ENCODE measurements around the gene ATP2A3.

The ATP2A3 gene

DNA sequence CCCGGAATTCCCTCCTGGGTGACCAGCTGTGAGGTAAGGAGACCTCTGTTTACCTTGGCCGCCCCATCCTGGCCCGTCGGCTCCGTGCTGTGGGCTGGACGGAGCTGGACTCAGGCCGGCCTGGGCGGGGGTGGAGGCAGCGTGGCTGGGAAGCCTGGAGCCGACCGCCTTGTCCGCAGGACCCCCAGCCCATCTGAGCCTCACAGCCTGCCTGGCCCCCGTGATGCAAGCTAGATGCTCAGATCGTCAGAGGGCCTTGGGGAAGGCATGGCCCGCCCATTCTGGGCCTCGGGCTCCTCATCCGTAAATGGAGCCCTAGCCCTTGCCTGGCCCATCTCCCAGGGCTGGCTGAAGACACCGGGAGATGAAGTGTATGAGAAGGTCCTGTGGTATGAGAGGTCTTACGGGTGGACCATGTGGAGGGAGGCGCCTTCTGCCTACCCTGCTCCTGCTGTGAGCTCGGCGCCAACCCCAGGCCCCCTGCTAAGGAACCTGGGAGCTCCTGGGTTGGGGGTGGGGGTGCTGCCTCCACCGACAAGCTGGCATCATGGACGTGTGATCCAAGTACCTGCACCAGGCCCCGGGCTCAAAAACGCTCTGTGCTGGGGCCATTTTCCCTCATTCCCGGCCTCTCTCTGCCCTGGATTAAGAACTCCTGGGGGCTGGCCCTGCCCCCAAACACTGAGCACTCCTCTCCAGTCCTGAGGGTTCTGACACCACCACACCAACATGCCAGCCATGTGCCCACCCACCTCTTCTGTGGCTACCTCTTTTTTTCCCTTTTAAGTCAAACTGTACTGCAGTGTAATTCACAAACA, 42.5 kb downstream of the ATP2A3 start:
- in situ Hi-C loops (cut with HindIII; ENCODE audit: low pct_ligation_motif_present, low pct_unique_long_range_greater_than_20kb, low sequenced_read_pairs) = no loop called here
- no peak for DNase-seq

DNA sequence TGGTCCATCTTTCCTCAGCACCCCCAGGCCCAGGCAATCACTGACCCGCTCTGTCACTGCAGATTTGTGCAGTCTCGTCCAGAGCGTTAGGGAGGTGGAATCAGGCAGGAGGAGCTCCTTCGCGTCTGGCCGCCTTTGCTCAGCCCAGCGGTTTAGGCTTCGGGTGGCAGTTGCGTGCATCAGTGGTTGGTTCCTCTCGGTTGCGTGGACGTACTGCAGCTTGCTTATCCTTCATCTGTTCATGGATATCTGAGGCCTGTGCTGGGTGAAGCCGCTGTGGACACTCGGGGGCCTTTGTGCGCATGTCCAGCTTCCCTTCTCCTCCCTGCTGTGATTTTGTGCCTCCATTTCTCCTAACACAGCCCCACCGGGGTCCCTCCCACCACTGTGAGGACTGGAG, 43.2 kb downstream of the ATP2A3 start:
- in situ Hi-C loops (cut with HindIII; ENCODE audit: low pct_ligation_motif_present, low pct_unique_long_range_greater_than_20kb, low sequenced_read_pairs) = no loop called here
- no peak for DNase-seq

DNA sequence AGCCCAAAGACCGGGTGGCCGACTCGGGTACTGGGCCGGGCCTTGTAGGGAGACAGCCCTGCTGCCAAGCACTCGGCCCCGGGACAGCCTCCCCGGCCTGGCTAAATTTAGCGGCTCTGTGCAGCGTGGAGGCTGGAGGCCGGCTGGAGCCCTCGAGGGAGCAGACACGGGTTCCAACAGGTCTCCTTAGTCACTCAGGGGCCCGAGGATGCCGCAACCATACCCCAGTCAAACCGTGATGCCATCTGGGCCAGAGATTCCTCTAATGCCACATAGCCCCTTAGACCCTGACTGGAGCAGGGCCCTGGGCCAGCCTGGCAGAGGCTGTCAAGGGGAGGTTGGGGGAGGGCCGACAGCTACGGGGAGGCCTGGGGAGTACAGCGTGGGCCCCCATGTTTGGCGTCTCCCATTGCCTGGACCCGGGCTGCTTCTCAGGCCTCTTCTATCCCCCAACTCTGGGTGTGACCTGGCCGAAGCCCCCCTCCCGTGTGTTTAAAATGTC, 45.1 kb downstream of the ATP2A3 start:
- no peak for DNase-seq
- in situ Hi-C loops (cut with HindIII; ENCODE audit: low pct_ligation_motif_present, low pct_unique_long_range_greater_than_20kb, low sequenced_read_pairs) = no loop called here

DNA sequence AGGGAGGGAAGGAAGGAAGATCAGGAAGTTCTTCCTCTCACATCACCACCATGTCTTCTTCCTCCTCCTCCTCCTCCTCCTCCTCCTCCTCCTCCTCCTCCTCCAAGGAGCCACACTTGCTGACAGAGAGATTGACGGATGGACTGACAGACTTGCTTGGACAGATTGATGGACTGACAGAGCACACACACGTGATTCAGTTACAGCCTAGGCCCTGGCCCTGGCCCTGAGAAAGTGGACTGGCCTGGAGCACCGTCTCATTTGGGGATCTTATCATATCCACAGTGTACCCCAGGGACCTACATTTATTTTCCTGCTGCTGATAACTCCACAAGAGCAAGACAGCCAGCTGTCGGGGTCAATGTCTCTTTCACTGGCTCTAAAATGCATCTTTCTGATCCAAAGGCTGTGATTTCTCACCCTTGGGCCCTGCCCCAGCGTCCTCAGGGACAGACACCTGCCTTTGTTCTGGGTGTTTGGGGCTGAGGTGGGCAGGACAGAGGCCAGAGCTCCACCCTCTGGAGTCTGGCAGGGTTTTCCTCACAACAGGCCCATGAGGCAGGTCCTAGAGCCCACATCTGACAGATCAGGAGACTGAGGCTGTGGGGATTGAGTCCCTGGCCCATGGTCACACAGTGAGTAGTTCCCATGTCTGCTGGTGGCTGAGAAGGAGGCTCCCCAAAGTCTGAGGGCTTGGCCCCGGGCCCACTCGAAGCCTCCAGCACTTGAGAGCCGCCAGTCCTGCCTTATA, 45.7 kb downstream of the ATP2A3 start:
- in situ Hi-C loops (cut with HindIII; ENCODE audit: low pct_ligation_motif_present, low pct_unique_long_range_greater_than_20kb, low sequenced_read_pairs) = no loop called here
- no peak for DNase-seq

DNA sequence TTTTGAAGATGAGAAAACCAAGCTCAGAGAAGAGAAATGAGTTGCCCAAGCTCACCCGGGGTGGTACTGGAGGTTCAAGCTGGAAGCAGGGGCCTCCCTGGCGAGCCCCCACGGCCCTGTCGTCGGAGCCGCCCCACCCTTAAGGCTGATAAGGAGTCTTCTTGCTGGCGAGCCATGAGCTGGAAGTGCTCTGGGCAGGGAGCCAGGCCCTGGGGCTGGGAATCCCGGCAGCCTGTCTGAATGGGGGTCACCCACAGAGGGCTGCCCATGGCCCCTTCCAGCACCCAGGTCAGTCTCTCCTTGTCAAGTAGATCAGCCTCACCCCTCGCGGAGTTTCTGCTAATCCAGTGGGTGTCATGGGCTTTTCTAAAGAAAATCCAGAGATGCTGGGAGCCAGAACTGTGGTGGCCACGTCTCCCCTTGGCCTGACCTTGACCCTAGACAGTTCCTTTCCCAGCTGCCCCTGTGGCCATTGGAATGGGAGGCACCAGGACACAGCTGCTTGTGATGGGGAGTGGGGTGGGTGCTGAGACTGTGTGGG, 46.8 kb downstream of the ATP2A3 start:
- DNase-seq = no peak
- in situ Hi-C loops (cut with HindIII; ENCODE audit: low pct_ligation_motif_present, low pct_unique_long_range_greater_than_20kb, low sequenced_read_pairs) = no loop called here

DNA sequence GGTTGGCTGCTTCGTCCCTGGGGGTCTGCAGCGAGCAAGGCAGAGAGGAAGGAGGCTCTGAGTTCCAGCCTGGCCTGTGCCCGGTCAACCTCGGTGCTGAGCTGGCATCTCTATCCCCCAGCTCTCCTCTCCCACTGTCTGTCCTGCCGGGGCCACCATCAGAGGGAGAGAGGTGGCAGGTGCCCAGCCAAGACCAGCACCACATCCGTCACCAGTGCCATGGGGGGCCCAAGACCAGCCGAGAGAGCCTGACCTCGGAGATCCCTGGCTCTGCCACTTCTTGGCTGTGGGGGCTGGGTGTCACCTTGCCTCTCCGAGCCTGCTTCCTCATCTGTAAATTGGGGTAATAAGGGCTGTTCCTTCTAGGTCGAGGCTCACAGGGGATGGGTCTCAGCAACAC, 47.4 kb downstream of the ATP2A3 start:
- no peak for DNase-seq
- in situ Hi-C loops (cut with HindIII; ENCODE audit: low pct_ligation_motif_present, low pct_unique_long_range_greater_than_20kb, low sequenced_read_pairs) = no loop called here

DNA sequence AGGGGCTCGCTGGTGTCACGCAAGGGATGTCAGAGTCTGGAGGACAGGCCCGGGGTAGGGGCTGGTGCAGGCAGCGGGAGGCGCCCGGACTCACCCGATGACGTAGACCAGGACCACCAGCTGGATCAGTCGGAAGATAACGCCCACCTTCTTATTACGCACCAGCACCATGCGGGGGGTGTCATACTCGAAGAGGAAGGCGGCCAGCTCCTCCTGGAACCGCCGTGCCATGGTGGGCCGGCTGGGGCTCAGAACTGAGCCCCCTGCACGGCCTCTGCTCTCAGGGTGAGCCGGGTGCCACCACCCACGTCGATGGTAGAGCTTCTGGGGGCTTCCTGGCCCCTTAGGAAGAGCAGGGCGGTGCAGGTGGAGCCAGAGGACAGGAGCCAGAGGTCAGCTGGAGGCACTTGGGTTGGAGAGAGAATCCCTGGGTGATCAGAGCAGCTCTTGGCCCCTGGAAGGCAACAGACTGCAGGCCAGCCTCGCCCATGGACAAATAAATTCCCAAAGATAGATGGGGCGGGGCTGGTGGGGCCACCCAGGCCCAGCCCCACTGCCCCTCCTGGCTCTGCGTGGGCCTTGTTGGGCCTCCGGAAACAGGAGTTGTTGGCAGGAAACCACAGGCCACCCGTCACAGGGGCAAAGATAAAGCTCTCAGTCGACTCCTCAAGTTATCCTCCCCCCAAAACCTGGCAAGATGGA, 48.1 kb downstream of the ATP2A3 start, which contains the start of gene P2RX1:
TSS of gene P2RX1 (minus strand) at position 471 of the 702 bp plus-strand sequence. CDS start at position 231, 240 bp downstream.
- no peak for DNase-seq
- in situ Hi-C loops (cut with HindIII; ENCODE audit: low pct_ligation_motif_present, low pct_unique_long_range_greater_than_20kb, low sequenced_read_pairs) = no loop called here

DNA sequence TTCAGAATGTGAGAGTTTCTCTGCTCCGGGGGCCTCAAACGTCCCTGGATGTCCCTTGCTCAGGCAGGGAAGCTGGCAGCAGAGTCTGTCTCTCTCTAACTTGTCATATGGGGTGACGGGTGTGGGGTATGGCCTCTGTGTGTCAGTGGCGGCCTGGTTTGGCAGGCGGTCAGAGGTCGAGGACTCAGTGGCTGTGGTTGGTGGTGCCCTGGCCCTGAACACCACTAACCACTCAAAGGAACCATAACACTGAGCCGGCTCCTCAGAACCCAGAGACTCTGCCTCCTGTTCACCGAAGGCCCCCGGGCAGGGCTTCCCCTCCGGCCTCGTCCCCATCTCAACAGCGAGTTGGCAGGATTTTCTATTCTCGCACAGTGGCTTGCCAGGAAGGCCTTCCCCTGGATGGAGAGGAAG, 48.6 kb downstream of the ATP2A3 start:
- in situ Hi-C loops (cut with HindIII; ENCODE audit: low pct_ligation_motif_present, low pct_unique_long_range_greater_than_20kb, low sequenced_read_pairs) = no loop called here
- no peak for DNase-seq

DNA sequence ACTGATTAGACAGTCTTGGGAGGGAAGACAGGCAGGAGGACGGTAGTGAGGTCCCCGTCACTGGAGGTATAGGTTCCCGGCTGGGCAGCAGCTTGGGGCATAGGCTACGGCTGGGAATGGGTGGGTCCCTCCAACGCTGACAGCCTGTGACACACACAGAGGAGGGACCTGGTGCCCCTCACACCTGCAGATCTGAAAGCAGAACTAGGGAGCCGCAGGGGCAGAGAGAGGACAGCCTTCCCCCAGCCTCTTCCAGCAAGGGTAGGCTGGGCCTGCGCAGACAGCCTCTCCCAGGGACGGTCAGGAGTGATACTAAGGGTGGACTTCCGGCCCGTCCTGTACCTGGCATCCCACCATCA, 49.9 kb downstream of the ATP2A3 start:
- in situ Hi-C loops (cut with HindIII; ENCODE audit: low pct_ligation_motif_present, low pct_unique_long_range_greater_than_20kb, low sequenced_read_pairs) = no loop called here
- no peak for DNase-seq

DNA sequence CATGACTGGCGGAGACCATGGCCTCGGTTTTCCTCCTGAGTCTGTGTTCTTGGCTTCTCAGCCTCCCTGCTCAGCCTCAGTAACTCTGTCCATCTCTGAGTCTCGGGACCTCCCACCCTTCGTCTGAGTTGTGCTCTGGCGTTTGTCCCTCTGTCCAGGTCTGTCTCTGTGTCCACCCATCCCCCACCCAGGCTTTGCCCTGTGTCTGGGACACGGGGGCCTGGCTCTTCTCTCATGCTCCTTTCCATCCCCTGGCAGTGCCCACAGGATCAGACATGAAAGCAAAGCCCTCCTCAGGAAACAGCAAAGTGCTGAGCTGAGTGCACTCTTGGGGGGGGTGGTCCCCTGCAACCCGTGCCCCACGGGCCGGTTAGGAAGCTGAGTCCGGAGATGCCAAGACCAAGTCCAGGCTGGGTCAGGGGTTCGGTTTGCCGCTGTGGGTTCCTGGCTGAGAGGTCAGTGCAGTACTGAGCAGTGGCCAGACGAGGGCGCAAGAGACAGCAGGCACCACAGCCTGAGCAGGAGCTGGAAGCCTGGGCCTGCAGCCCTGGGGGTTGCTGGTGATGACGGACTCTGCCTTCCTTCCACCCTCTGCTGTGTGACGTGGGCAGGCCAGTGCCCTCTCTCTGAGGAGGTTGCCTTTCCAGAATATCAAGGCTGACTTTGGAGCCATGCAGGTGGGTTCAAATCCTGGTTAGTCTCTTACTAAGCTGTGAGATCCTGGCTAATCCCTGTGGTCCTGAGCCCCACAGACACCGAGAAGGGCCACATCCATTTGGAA, 50.5 kb downstream of the ATP2A3 start:
- in situ Hi-C loops (cut with HindIII; ENCODE audit: low pct_ligation_motif_present, low pct_unique_long_range_greater_than_20kb, low sequenced_read_pairs) = no loop called here
- peak; percentile 70 for DNase-seq

DNA sequence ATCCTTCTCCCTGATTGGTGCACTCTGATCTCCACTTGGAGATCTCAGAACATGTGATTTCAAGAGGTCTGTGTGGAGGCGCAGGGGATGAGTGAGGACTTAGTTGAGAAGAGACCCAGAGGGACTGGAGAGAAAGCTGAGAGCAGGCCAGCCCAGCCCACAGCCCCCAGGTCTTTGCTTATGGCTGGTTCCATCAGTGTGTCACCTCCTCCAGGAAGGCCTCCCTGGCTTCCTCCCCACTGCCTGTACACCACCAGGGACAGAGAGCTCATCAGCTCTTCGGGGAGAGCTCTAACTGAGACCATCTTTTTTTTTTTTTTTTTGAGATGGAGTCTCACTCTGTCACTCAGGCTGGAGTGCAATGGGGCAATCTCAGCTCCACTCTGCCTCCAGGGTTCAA, 51.4 kb downstream of the ATP2A3 start:
- in situ Hi-C loops (cut with HindIII; ENCODE audit: low pct_ligation_motif_present, low pct_unique_long_range_greater_than_20kb, low sequenced_read_pairs) = no loop called here
- no peak for DNase-seq

DNA sequence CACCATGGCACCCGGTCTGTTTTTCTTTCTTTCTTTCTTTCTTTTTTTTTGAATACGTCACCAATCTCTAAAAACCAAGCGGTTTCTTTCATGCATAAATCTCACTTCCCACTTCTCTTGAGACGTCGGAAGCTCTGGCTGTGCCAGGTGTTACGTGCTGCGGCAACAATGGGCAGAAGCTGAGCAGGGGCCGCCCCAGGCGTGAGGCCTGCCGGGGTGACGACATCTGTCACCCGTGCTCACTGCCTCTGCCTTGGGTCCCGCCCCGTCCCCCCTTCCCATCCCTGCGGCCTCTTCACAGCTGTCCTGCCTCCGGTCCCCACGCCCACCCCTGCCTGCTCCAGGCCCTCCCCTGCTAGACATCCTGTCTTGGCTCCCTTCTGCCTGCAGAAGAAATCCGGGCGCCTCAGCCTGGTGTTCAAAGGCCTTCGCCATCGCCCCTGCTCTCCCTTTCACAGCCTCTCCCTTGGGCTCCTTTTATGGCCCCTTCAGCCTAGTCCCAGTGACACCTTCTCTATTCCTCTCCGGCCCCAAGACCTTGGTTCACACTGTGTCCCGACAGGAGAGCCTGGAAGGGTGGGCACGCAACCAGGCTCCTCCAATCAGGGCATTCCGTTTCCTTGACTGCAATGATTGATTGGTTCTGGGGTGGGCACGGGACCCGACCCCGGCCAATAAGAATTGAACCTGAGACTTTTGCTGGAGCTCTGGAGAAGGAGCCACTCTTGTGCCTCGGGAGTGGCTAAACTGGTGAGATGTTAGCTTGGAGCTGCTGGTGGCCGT, 52.8 kb downstream of the ATP2A3 start:
- in situ Hi-C loops (cut with HindIII; ENCODE audit: low pct_ligation_motif_present, low pct_unique_long_range_greater_than_20kb, low sequenced_read_pairs) = no loop called here
- no peak for DNase-seq

DNA sequence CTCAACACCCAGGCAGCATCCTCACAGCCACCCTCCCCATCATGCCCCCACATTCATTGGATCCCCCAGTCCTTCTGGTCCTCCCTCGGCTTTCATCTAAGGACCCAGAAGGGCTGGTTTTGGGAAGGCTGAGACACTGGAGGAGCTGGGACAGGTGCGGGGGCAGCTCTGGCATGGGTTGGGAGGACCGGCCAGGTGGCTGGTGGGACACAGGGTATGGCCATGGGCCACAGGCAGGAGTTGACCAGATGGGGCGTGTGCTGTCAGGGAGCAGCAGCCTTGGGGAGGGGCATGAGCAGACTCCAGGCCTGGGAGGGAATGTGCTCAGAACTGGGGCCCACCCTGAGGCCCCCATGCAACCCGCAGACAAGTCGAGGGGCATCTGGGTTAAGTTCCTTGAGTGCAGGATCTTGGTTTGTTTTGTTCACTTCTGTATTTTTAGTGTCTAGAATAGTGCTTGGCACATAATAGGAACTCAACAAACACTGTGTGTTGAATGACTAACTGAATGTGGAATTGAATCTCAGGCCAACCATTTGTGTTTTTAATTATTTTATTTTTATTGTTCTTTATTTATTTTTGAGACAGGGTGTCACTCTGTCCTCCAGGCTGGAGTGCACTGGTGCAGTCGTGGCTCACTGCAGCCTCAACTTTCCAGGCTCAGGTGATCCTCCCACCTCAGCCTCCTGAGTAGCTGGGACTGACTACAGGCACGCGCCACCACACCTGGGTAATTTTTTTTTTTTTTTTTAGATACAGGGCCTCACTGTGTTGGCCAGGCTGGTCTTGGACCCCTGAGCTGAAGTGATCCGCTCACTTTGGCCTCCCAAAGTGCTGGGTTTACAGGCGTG, 53.6 kb downstream of the ATP2A3 start:
- in situ Hi-C loops (cut with HindIII; ENCODE audit: low pct_ligation_motif_present, low pct_unique_long_range_greater_than_20kb, low sequenced_read_pairs) = no loop called here
- no peak for DNase-seq

DNA sequence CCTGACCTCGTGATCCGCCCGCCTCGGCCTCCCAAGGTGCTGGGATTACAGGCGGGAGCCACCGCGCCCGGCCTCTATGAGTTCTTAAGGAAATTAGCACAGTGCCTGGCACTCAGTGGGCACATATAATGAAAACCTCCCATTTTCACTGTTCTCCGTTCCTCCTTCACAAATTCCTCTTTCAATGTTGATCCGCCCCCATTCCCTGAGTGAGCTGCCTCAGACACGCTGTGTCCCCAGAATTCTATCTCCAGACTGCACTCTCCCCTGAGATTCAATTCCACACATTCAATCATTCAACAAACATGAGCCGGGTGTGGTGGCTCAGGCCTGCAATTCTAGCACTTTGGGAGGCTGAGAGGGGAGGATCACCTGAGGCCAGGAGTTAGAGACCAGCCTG, 55.0 kb downstream of the ATP2A3 start:
- in situ Hi-C loops (cut with HindIII; ENCODE audit: low pct_ligation_motif_present, low pct_unique_long_range_greater_than_20kb, low sequenced_read_pairs) = no loop called here

DNA sequence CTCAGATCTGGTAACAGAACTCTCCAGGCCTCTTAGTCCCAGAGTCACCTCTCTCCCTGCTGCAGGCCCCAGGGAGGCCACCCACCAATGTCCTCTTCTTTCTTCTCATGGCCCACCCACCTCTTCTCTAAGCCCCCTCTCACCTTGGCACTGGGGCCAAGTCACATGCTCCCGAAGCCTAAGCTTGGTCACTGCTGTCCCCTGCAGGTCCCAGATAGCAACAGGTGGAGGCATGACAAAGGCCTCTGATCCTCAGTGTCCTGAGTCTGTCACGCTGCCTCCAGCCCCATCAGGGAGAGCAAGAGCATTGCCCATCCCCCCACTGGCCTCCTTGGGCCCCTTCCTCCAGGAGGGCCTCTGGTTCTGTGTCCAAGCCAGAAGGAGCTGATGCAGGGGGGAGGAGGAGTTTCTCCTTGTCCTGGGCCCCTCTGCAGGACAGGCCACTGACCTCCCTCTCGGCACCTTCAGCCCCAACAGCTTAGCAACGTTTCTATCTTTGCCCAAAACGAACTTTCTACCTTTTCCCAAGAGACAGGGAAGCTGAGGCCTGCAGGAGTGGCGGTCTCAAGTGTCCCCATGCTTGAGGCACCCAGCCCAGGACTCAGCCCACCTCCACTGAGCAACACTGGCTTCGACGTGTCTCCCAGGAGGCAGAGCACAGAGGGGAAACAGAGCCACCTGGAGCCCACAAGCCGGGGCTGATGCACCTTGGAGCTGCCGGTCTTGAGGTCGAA, 56.6 kb downstream of the ATP2A3 start:
- in situ Hi-C loops (cut with HindIII; ENCODE audit: low pct_ligation_motif_present, low pct_unique_long_range_greater_than_20kb, low sequenced_read_pairs) = no loop called here
- peak; percentile 21 for DNase-seq

More for the DNA sequence above, 55.0 kb downstream of the ATP2A3 start:
- no peak for DNase-seq

DNA sequence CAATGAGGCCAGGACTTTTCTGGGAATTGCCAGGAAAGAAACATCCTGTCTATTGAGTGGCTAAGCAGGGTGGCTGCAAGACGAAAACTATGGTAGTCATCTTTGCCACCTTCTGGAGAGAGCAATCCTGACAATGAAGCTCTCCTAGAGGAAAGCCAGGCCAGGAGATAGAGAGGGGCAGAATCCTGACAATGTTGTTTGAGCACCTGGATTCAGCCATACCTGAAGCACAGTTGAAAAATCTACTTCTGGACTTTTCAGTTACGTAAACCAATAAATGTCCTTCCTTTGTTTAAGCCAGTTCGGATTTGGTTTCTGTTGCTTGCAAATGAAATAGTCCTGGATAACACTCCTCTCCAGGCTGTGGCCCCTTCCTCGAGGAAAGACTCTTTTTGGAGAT, 57.4 kb downstream of the ATP2A3 start:
- in situ Hi-C loops (cut with HindIII; ENCODE audit: low pct_ligation_motif_present, low pct_unique_long_range_greater_than_20kb, low sequenced_read_pairs) = no loop called here
- DNase-seq = no peak

Measured in ACHN (cell line).